ENCODE results near the gene CLASRP.

Gene CLASRP

DNA sequence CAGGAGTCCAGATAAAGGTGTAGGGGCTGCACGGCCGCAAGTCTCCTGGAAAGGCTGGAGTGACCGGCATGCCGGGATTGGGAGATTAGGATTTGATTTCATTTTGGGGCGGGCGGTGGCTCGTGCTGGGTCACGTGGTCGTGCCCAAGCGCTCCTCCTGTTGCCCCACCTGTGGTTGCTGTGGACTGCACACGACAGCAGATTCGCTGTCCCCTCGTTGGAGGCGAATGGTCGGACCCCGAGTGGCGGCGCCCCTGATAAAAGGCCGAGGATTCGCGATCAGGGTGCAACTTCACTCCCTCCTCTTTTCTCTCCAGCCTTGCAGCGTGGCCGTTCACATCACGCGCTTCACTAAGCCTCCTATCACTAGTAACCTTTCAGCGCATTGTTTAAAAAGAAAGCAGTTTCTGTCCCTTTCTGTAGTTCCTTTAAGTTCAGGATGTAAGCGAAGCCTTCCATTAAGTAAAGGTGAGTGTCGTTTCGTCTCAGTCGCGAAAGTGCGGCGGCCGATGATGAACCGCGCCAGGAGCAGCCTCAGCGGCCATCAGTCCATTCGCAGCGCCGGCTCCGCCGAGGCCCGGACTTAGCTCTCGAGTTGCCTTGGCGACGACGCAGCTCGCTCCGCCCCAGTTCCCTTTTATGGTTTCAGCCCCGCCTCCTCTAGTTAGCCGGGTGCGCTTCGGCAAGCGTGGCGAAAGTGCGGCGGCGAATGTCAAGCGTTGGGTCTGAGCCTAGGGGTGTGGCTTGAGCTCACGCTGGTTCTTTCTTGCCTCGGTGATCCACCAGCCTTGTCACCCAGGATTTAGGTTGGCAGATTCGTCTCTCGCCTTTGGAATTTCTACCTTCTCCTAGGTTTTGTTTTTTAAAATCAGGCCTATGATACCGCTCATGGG lies 52.4 kb downstream of the CLASRP start:
- TF ChIP-seq POLR2AphosphoS5 (IDR thresholded peaks at IDR 0.05; ENCODE audit: low read depth, low read length): peak; percentile 74; the same call in 1 of the 2 replicates
- TF ChIP-seq SIN3A (IDR thresholded peaks at IDR 0.05; ENCODE audit: borderline replicate concordance, insufficient read depth, low read length): peak; percentile 53; the same call in 1 of the 2 replicates
- TF ChIP-seq, protein P1, sequence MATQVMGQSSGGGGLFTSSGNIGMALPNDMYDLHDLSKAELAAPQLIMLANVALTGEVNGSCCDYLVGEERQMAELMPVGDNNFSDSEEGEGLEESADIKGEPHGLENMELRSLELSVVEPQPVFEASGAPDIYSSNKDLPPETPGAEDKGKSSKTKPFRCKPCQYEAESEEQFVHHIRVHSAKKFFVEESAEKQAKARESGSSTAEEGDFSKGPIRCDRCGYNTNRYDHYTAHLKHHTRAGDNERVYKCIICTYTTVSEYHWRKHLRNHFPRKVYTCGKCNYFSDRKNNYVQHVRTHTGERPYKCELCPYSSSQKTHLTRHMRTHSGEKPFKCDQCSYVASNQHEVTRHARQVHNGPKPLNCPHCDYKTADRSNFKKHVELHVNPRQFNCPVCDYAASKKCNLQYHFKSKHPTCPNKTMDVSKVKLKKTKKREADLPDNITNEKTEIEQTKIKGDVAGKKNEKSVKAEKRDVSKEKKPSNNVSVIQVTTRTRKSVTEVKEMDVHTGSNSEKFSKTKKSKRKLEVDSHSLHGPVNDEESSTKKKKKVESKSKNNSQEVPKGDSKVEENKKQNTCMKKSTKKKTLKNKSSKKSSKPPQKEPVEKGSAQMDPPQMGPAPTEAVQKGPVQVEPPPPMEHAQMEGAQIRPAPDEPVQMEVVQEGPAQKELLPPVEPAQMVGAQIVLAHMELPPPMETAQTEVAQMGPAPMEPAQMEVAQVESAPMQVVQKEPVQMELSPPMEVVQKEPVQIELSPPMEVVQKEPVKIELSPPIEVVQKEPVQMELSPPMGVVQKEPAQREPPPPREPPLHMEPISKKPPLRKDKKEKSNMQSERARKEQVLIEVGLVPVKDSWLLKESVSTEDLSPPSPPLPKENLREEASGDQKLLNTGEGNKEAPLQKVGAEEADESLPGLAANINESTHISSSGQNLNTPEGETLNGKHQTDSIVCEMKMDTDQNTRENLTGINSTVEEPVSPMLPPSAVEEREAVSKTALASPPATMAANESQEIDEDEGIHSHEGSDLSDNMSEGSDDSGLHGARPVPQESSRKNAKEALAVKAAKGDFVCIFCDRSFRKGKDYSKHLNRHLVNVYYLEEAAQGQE (IDR thresholded peaks at IDR 0.05; ENCODE audit: insufficient read depth in 1 of 2, low read depth in 2 of 2, low read length in 2 of 2): no peak
- TF ChIP-seq TAF1 (IDR thresholded peaks at IDR 0.05; ENCODE audit: borderline replicate concordance, insufficient read depth, low read length): peak; percentile 26; the same call in 1 of the 2 replicates
- no peak for TF ChIP-seq FOXP2 (optimal IDR thresholded peaks at IDR 0.05; ENCODE audit: borderline replicate concordance, extremely low read depth, extremely low read length, insufficient read depth)

GRCh38 chr19:45092747-45093678 lies 54.2 kb downstream of the CLASRP start, which contains the start of gene PPP1R37:
Gene PPP1R37 (plus strand): TSS chr19:45093179. CDS start chr19:45093326, 147 bp downstream.
- TF ChIP-seq POLR2AphosphoS5 (IDR thresholded peaks at IDR 0.05; ENCODE audit: low read depth, low read length): peak; percentile 53; the same call in 1 of the 2 replicates
- no peak for TF ChIP-seq FOXP2 (optimal IDR thresholded peaks at IDR 0.05; ENCODE audit: borderline replicate concordance, extremely low read depth, extremely low read length, insufficient read depth)
- TF ChIP-seq, protein P1 (IDR thresholded peaks at IDR 0.05; ENCODE audit: insufficient read depth in 1 of 2, low read depth in 2 of 2, low read length in 2 of 2): no peak
- TF ChIP-seq TAF1 (IDR thresholded peaks at IDR 0.05; ENCODE audit: borderline replicate concordance, insufficient read depth, low read length): 0 out of 2 replicates have a peak, but pooled peaks have one; percentile 57
- TF ChIP-seq SIN3A (IDR thresholded peaks at IDR 0.05; ENCODE audit: borderline replicate concordance, insufficient read depth, low read length): peak; percentile 72; the same call in 1 of the 2 replicates

DNA sequence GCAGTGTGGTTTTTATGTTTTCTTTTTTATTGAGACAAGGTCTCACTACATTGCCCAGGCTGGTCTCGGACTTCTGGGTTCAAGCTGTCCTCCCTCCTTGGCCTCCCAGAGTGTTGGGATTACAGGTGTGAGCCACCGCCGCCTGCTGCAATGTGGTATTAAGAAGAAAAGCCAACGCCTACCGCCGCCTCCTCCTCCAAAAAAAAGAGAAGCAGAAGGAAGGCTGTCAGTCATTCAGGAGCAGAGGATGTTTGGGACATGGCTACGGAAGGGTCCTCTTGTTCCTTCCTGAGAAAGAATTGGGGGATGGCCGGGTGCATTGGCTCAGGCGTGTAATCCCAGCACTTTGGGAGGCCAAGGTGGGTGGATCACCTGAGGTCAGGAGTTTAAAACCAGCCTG lies 55.3 kb downstream of the CLASRP start:
- TF ChIP-seq SIN3A (IDR thresholded peaks at IDR 0.05; ENCODE audit: borderline replicate concordance, insufficient read depth, low read length) (no peak), POLR2AphosphoS5 (IDR thresholded peaks at IDR 0.05; ENCODE audit: low read depth, low read length) (no peak), FOXP2 (optimal IDR thresholded peaks at IDR 0.05; ENCODE audit: borderline replicate concordance, extremely low read depth, extremely low read length, insufficient read depth) (no peak), TAF1 (IDR thresholded peaks at IDR 0.05; ENCODE audit: borderline replicate concordance, insufficient read depth, low read length) (no peak)
- TF ChIP-seq, protein P1 (IDR thresholded peaks at IDR 0.05; ENCODE audit: insufficient read depth in 1 of 2, low read depth in 2 of 2, low read length in 2 of 2): no peak

GRCh38 chr19:45094707-45095106 lies 55.9 kb downstream of the CLASRP start:
- TF ChIP-seq, protein P1 (IDR thresholded peaks at IDR 0.05; ENCODE audit: insufficient read depth in 1 of 2, low read depth in 2 of 2, low read length in 2 of 2): no peak
- TF ChIP-seq FOXP2 (optimal IDR thresholded peaks at IDR 0.05; ENCODE audit: borderline replicate concordance, extremely low read depth, extremely low read length, insufficient read depth) (no peak), POLR2AphosphoS5 (IDR thresholded peaks at IDR 0.05; ENCODE audit: low read depth, low read length) (no peak), TAF1 (IDR thresholded peaks at IDR 0.05; ENCODE audit: borderline replicate concordance, insufficient read depth, low read length) (no peak), SIN3A (IDR thresholded peaks at IDR 0.05; ENCODE audit: borderline replicate concordance, insufficient read depth, low read length) (no peak)
